GM19463 (cell line): ENCODE results near the gene CXXC1.
"Not testable (repeated sequence)": the region's sequence is repeated elsewhere in the genome, so short reads cannot be mapped to it uniquely, and the experiment has no call there.

Experiments
- ATAC-seq: cut with Tn5 transposase; IDR thresholded peaks from one replicate; pipeline ENCODE4 v1.9.1; 2021; ENCODE audit warnings: mild to moderate bottlenecking, moderate library complexity; ENCODE audit not compliant: unreplicated experiment

Gene CXXC1

DNA sequence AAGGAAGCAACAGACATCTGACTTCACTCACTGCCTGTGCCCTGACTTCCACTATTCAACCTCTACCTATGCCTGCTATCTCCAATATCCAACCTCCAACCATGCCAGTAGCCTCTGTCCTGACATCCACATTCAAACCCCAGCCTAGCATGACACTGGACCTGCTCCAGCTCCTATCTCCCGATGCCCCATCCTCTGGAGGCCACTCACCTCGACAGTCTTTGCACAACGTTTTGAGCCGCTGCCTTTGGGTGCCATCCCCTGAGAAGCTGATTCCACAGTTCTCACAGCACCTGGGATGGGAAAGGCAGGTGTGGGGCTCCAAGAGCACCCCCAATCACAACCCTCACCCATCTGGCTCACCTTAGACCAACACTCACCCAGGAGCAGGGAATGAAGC, 11.0 kb downstream of the CXXC1 start:
- ATAC-seq = no peak

DNA sequence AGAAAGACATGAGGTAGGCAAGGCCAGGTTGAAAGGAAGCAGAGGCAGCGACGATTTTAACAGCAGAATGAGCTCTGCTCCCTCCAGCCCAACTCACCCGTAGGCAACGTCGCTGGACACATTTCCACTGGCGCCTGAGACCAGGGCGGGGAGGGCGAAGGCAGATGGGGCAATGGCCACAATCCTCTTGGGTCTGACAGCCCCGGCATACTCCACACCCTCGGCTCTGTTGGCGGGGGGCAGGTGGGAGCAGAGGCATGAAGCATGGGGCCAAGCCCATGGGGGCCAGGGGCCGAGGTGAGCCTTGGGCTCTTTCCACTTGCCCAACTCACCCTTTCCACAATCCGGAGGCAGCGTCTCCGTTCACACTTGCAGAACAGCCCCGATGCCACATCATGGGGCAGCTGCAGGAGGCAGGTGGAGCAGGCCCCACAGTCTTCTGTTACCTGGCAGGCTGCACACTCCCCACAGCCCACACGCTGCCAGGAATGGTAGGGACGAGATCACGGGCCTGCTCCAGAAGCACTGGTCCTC, 11.9 kb downstream of the CXXC1 start:
- ATAC-seq = no peak

DNA sequence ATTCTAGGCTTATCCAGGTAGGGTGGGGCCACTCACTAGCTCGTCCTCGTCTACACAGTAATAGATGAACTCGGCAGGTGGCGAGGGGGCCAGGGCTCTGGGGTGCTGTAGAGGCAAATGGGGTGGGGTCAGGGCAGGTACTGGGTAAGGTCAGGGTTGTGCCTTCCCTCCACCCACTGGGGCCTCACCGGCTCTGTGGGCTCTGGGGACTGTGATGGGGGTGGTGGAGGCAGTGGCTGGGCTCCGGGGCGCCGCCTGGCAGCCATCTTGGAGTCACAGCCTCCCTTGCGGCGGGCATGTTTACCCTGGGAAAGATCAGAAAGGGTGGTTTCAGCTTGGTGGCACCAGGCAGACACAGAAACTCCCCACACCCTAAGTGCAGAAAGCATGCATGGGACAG, 12.6 kb downstream of the CXXC1 start:
- no peak for ATAC-seq

DNA sequence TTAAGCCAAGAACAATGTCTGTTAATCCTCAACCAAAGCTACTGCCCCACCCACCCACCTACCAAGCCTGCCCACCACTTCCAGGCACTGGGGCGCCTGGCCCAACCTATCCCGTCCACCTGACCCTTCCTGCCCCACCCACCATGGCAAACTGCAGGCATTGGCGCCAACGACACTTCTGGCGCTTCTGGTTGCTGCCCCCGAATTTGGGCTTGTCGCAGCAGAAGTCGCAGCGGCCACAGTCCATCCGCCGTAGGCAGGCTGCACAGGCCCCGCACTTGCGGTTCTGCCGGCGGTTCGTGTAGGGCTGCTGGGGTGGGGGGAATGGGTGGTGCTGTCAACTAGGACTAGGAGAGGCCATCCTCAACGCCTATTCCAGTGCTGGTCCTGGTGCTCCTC, 13.4 kb downstream of the CXXC1 start:
- ATAC-seq = no peak

DNA sequence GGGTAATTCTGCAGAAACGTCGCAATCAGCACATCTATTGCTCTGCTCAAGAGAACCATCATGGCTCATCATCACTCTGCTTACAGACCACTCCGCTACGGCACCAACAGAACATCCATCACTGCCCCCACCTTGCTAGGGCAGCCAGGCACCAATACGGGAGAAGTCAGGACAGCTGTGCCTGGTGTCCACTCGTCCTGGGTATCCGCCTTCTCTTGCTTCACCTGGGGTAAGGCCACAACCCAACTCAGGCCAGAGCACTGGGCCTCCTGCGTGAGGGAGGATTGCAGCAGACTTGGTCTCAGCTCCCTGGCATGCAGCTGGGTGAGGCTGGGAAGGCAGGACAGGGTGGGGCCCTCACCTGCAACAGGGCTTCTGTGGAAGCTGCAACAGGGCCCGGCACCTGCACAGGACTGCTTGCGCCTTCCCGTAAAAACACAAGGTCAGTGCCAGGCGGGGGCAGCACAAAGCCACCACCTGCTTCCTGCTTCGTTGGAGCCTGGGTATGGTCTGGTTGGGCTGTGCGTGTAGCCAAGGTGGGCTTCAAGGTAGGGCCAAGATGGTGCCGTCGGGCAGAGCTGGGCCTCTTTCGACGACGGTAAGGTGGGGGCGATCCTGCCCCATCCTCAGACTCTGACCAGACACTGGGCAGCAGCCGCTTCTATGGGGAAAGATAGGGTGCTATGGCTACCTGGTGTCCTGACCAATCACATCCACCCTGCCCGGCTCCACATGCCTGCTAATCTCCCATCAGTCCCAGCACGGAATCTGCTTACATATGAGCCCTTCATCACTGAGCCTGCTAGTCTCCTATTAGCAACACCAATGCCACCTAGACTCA, 14.1 kb downstream of the CXXC1 start:
- ATAC-seq = no peak

DNA sequence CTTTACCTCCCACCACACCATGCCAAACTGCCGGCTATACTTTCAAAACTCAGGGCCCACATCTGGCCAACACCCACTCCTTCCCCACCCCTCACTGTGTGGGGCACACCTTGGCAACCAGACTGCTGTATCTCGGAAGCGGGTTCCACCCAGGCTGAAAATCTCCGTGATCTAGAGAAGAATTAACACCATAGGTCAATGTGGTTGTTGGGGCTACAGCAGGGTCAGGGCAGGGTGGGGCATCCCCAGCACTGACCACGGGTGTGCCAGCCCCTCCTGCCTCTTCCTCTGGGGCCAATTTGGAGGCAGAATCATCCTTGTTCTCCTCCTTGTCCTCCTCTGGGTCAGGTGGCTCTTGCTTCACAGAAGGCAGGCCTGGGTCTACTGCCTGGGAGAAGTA, 14.9 kb downstream of the CXXC1 start:
- no peak for ATAC-seq

- ATAC-seq = peak; percentile 74
Measured at GRCh38 chr18:50268022-50268747, 19.3 kb downstream of the CXXC1 start.

- ATAC-seq = peak; percentile 85
Measured at GRCh38 chr18:50266248-50266704, 21.2 kb downstream of the CXXC1 start, which contains the start of gene CFAP53. CFAP53 (minus strand) TSS chr18:50266495; CDS start chr18:50266404, 91 bp downstream.

DNA sequence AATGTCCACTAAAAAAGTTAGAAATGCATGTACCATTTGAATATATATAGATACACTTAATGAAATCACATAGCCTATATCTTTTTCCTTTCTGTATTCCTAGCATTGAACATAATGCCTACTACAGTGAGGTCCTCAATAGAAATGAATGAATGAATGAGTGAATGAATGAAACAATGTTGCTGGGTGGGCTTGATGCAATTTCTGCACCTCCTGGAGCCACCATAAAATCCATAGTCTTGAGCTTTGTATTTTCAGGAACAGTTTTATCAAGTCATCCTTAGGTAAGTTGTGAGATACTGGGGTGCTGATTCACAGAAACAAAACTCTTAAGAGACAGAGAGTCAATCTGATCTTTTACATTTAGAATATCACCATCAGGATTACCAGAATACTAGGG, 24.5 kb downstream of the CXXC1 start:
- ATAC-seq = no peak

- no peak for ATAC-seq
Measured at GRCh38 chr18:50250935-50251334, 36.6 kb downstream of the CXXC1 start.

DNA sequence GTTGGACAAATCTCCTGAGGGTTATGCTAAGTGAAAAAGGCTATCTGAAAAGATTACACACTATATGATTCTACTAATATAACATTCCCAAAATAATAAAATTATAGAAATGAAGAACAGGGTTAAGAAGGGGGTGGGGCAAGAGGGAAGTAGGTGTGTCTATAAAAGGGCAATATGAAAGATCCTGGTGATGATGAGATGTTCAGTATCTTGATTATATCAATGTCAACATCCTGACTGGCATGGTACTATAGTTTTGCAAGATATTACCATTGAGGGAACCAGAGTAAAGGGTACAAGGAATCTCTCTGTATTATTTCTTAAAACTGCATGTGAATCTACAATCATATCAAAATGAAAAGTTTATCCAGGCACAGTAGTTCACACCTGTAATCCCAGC, 37.9 kb downstream of the CXXC1 start:
- no peak for ATAC-seq

DNA sequence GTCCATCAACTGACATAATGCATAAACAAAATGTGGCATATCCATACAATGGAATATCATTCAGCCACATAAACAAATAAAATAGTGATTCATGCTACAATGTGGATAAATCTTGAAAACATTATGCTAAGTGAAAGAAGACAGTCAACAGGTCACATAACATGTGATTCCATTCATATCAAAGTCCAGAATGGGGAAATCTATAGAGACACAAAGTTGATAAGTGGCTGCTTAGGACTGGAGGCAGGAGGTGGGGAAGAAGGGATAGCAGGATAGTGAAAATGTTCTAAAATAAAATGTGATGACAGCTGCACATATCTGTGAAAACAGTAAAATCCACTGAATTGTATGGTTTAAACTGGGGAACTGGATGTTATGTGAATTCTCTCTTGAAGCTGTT, 39.9 kb downstream of the CXXC1 start:
- no peak for ATAC-seq

DNA sequence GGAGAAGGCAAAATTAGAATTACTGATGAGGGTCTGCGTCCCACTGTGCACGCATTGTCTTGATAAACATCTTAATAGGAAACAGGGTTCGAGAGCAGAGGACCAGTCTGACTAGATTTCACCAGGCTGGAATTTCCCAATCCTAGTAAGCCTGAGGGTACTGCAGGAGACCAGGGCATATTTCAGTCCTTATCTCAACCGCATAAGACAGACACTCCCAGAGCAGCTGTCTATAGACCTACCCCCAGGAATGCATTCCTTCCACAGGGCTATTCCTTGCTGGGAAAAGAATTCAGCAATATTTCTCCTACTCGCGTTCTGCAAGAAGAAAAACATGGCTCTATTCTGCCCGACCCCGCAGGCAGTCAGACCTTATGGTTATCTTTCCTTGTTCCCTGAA, 45.7 kb downstream of the CXXC1 start:
- ATAC-seq = not testable (repeated sequence)

DNA sequence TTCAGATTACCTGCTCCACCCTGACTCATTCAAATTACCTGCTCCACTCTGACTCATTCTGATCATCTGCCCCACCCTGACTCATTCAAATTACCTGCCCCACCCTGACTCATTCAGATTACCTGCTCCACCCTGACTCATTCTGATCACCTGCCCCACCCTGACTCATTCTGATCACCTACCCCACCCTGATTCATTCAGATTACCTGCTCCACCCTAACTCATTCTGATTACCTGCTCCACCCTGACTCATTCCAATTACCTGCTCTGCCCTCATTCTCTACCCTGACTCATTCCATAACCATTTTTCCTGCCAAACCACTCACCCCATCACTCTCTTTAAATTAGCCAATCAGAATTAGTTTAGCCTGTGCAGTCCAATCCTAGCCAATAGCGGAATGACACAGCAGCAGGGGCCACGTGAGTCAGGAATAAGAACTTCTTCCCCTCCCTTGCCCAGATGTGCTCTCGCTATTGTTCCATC, 47.4 kb downstream of the CXXC1 start:
- ATAC-seq = no peak

GRCh38 chr18:50232419-50232818, 55.1 kb downstream of the CXXC1 start:
- ATAC-seq = no peak
